WTC11 (cell line): Measurements from ENCODE around the gene TLK1. TPM values are rescaled to one million over a fixed set of nuclear protein-coding genes. Genes with fewer than 3 reads are reported as not detected.

Source experiments
- ATAC-seq: fragments of 200-7000 bp; cut with Tn5 transposase; 2 replicates; pipeline ENCODE4 v1.10.0; 2021; ENCODE audit warnings: mild to moderate bottlenecking, moderate library complexity
- CTCF ChIA-PET: fragments of 300-600 bp; sonication (Branson Sonifier 250); formaldehyde crosslinking; loops from one replicate; lab custom pipeline; 2021; ENCODE audit warnings: antibody characterized with exemption; lab: Charles Lee
- POLR2A ChIA-PET: fragments of 350-600 bp; sonication (Branson Sonifier 250); formaldehyde crosslinking; loops from one replicate; lab custom pipeline; 2021; ENCODE audit warnings: antibody characterized with exemption; lab: Charles Lee
- DNase-seq: peaks from one replicate; pipeline ENCODE4 v3.0.0; 2021; ENCODE audit warnings: low spot score
- H3K27ac Mint-ChIP-seq: 2 replicates; pipeline ENCODE4 v1.8.0; 2021; ENCODE audit warnings: mixed read lengths
- H3K27me3 Mint-ChIP-seq: 2 replicates; pipeline ENCODE4 v1.8.0; 2021; ENCODE audit warnings: low read depth, mild to moderate bottlenecking, moderate library complexity, mixed read lengths
- H3K36me3 Mint-ChIP-seq: 2 replicates; pipeline ENCODE4 v1.8.0; 2021; ENCODE audit warnings: mixed read lengths
- H3K4me1 Mint-ChIP-seq: 2 replicates; pipeline ENCODE4 v1.8.0; 2022; ENCODE audit warnings: mixed read lengths
- H3K4me3 Mint-ChIP-seq: 2 replicates; pipeline ENCODE4 v1.8.0; 2021; ENCODE audit warnings: mild to moderate bottlenecking, moderate library complexity, mixed read lengths
- H3K9me3 Mint-ChIP-seq: 2 replicates; pipeline ENCODE4 v1.8.0; 2021; ENCODE audit warnings: mixed read lengths
- AFF4 ChIP-seq: sonication (generic); formaldehyde crosslinking; IDR thresholded peaks from 2 replicates; pipeline ENCODE4 v1.8.1; 2023; ENCODE audit warnings: mild to moderate bottlenecking, missing genetic modification reagents, borderline replicate concordance
- ATF1 ChIP-seq: sonication (generic); formaldehyde crosslinking; IDR thresholded peaks from 2 replicates; pipeline ENCODE4 v1.8.1; 2023; ENCODE audit warnings: mild to moderate bottlenecking, moderate library complexity, missing genetic modification reagents
- ATF3 ChIP-seq: sonication (generic); formaldehyde crosslinking; conservative IDR thresholded peaks from 2 replicates; pipeline ENCODE4 v1.8.1; 2022; ENCODE audit warnings: mild to moderate bottlenecking, missing genetic modification reagents
- CREB1 ChIP-seq: sonication (generic); formaldehyde crosslinking; IDR thresholded peaks from 2 replicates; pipeline ENCODE4 v1.8.0; 2023; ENCODE audit warnings: mild to moderate bottlenecking, missing genetic modification reagents
- E2F4 ChIP-seq: sonication (generic); formaldehyde crosslinking; IDR thresholded peaks from 2 replicates; pipeline ENCODE4 v1.8.1; 2022; ENCODE audit warnings: low read depth, mild to moderate bottlenecking, moderate library complexity, missing genetic modification reagents, borderline replicate concordance
- FOXK1 ChIP-seq: sonication (generic); formaldehyde crosslinking; IDR thresholded peaks from 2 replicates; pipeline ENCODE4 v1.8.0; 2022; ENCODE audit warnings: mild to moderate bottlenecking, moderate library complexity, missing genetic modification reagents
- GABPB1 ChIP-seq: sonication (generic); formaldehyde crosslinking; IDR thresholded peaks from 2 replicates; pipeline ENCODE4 v1.8.1; 2023; ENCODE audit warnings: mild to moderate bottlenecking, missing genetic modification reagents
- GTF2I ChIP-seq: fragments of 250-450 bp; sonication (Bioruptor Pico); conservative IDR thresholded peaks from 2 replicates; pipeline ENCODE4 v1.4.0; 2021; ENCODE audit warnings: mild to moderate bottlenecking
- IRF1 ChIP-seq: sonication (generic); formaldehyde crosslinking; IDR thresholded peaks from 2 replicates; pipeline ENCODE4 v1.8.0; 2023; ENCODE audit warnings: missing genetic modification reagents
- IRF2 ChIP-seq: sonication (generic); formaldehyde crosslinking; IDR thresholded peaks from 2 replicates; pipeline ENCODE4 v1.8.0; 2022; ENCODE audit warnings: low read depth, missing genetic modification reagents, borderline replicate concordance
- JAZF1 ChIP-seq: fragments of 250-450 bp; sonication (Bioruptor Pico); IDR thresholded peaks from 2 replicates; pipeline ENCODE4 v1.9.0; 2021; ENCODE audit warnings: moderate library complexity, mild to moderate bottlenecking, inconsistent platforms
- MLX ChIP-seq: sonication (generic); formaldehyde crosslinking; IDR thresholded peaks from 2 replicates; pipeline ENCODE4 v1.8.1; 2023; ENCODE audit warnings: mild to moderate bottlenecking, missing genetic modification reagents, moderate library complexity
- MXD4 ChIP-seq: fragments of 250-450 bp; sonication (Bioruptor Pico); IDR thresholded peaks from 2 replicates; pipeline ENCODE4 v1.8.0; 2021; ENCODE audit warnings: mild to moderate bottlenecking, moderate library complexity, borderline replicate concordance
- MYBL2 ChIP-seq: sonication (generic); formaldehyde crosslinking; IDR thresholded peaks from 2 replicates; pipeline ENCODE4 v1.8.1; 2023; ENCODE audit warnings: mild to moderate bottlenecking, moderate library complexity, missing genetic modification reagents
- RELA ChIP-seq: sonication (generic); formaldehyde crosslinking; IDR thresholded peaks from 2 replicates; pipeline ENCODE4 v1.8.1; 2022; ENCODE audit warnings: missing genetic modification reagents, mild to moderate bottlenecking, borderline replicate concordance
- RORB ChIP-seq: fragments of 250-450 bp; sonication (Bioruptor Pico); IDR thresholded peaks from 2 replicates; pipeline ENCODE4 v1.9.0; 2021; ENCODE audit warnings: mild to moderate bottlenecking
- SP1 ChIP-seq: sonication (generic); formaldehyde crosslinking; conservative IDR thresholded peaks from 2 replicates; pipeline ENCODE4 v1.8.1; 2022; ENCODE audit warnings: missing genetic modification reagents
- TCF7 ChIP-seq: sonication (generic); formaldehyde crosslinking; IDR thresholded peaks from 2 replicates; pipeline ENCODE4 v1.8.0; 2022; ENCODE audit warnings: mild to moderate bottlenecking, low read depth, missing genetic modification reagents, moderate library complexity
- TP53 ChIP-seq: sonication (generic); formaldehyde crosslinking; IDR thresholded peaks from 2 replicates; pipeline ENCODE4 v1.8.1; 2023; ENCODE audit warnings: mild to moderate bottlenecking, missing genetic modification reagents
- ZBTB21 ChIP-seq: sonication (generic); formaldehyde crosslinking; IDR thresholded peaks from 2 replicates; pipeline ENCODE4 v1.8.1; 2023; ENCODE audit warnings: mild to moderate bottlenecking, missing genetic modification reagents, borderline replicate concordance
- ZNF317 ChIP-seq: sonication (generic); formaldehyde crosslinking; IDR thresholded peaks from 2 replicates; pipeline ENCODE4 v1.8.1; 2023; ENCODE audit warnings: low read depth, mild to moderate bottlenecking, moderate library complexity, missing genetic modification reagents, borderline replicate concordance
- ZNF416 ChIP-seq: fragments of 250-450 bp; sonication (Bioruptor Pico); IDR thresholded peaks from 2 replicates; pipeline ENCODE4 v1.9.0; 2021; ENCODE audit warnings: mild to moderate bottlenecking, inconsistent platforms
- ZNF532 ChIP-seq: fragments of 250-450 bp; sonication (Bioruptor Pico); IDR thresholded peaks from 2 replicates; pipeline ENCODE4 v1.9.0; 2021; ENCODE audit warnings: mild to moderate bottlenecking, borderline replicate concordance
- total RNA-seq: library from RNA; stranded (reverse); gene quantifications from 3 replicates; pipeline ENCODE4 v1.2.3, GENCODE V29; 2021

TLK1 gene
- total RNA-seq, 1 experiment from 2014 or later, result 91.1 TPM

DNA sequence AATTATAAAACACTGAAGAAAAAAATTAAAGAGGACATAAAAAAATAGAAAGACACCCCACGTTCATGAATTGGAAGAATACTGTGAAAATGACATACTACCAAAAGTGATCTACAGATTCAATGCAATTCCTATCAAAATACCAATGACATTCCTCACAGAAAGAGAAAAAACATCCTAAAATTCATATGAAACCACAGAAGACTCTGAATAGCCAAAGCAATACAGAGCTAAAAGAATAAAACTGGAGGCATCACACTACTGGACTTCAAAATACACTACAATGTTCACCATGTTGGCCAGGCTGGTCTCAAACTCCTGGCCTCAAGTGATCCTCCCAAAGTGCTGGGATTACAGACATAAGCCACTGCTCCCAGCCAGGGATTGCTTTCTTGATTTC, 56.3 kb downstream of the TLK1 start:
- ChIA-PET POLR2A (no interaction called here), CTCF (no interaction called here)
- peak overlapping the region; percentile 73; the same call in 1 of the 2 replicates for H3K27ac Mint-ChIP-seq
- no peak for DNase-seq
- H3K4me1 Mint-ChIP-seq, result peaks cover 41% of the 10 kb centered on the region
- peaks cover 11% of the 10 kb centered on the region for H3K9me3 Mint-ChIP-seq
- no peak for ATAC-seq
- TF ChIP-seq GABPB1 (CRISPR knock-in tag) (no peak), ATF3 (CRISPR knock-in tag) (no peak), ZBTB21 (CRISPR knock-in tag) (no peak), ZNF317 (CRISPR knock-in tag) (no peak), MYBL2 (no peak), JAZF1 (no peak), FOXK1 (CRISPR knock-in tag) (no peak), ZNF532 (CRISPR knock-in tag) (no peak), ZNF416 (CRISPR knock-in tag) (no peak), ATF1 (CRISPR knock-in tag) (no peak), TCF7 (CRISPR knock-in tag) (no peak)
- TF ChIP-seq, all 79 proteins: peak for 0
- Mint-ChIP-seq H3K4me3 (no peak overlapping the region), H3K36me3 (peaks cover 16% of the 10 kb centered on the region), H3K27me3 (no peaks in the 10 kb centered on the region)

GRCh38 chr2:171102802-171103201, 57.9 kb downstream of the TLK1 start:
- DNase-seq (no peak), ATAC-seq (no peak)
- H3K4me1 Mint-ChIP-seq, result peaks cover 43% of the 10 kb centered on the region
- CTCF ChIA-PET, result no interaction called here
- H3K36me3 Mint-ChIP-seq, result peaks cover 27% of the 10 kb centered on the region
- H3K4me3 Mint-ChIP-seq, result no peak overlapping the region
- H3K27me3 Mint-ChIP-seq, result no peaks in the 10 kb centered on the region
- peak overlapping the region; percentile 71 for H3K27ac Mint-ChIP-seq
- no peak for TF ChIP-seq IRF2 (CRISPR knock-in tag)
- no peak for TF ChIP-seq E2F4
- no peak for TF ChIP-seq SP1 (CRISPR knock-in tag)
- TF ChIP-seq IRF1, result no peak
- H3K9me3 Mint-ChIP-seq, result peaks cover 19% of the 10 kb centered on the region
- POLR2A ChIA-PET, result no interaction called here

GRCh38 chr2:171100370-171100769, 60.3 kb downstream of the TLK1 start:
- POLR2A ChIA-PET, result no interaction called here
- no peak for ATAC-seq
- no peak for DNase-seq
- peaks cover 27% of the 10 kb centered on the region for H3K36me3 Mint-ChIP-seq
- peak overlapping the region; percentile 75 for H3K27ac Mint-ChIP-seq
- CTCF ChIA-PET, result no interaction called here
- peaks cover 37% of the 10 kb centered on the region for H3K4me1 Mint-ChIP-seq
- H3K4me3 Mint-ChIP-seq, result no peak overlapping the region
- no peaks in the 10 kb centered on the region for H3K27me3 Mint-ChIP-seq
- H3K9me3 Mint-ChIP-seq, result peaks cover 19% of the 10 kb centered on the region
- no peak for TF ChIP-seq RELA (CRISPR knock-in tag)
- TF ChIP-seq CREB1, result no peak
- no peak for TF ChIP-seq MLX
- no peak for TF ChIP-seq MXD4 (CRISPR knock-in tag)
- TF ChIP-seq RORB (CRISPR knock-in tag), result no peak
- no peak for TF ChIP-seq AFF4 (CRISPR knock-in tag)
- TF ChIP-seq GTF2I (CRISPR knock-in tag), result no peak
- TF ChIP-seq TP53 (CRISPR knock-in tag), result no peak
